ENCODE data around the gene VAV2. TPM values are rescaled to one million over a fixed set of nuclear protein-coding genes. Genes with fewer than 3 reads are reported as not detected.

The VAV2 gene
- polyA plus RNA-seq, 2 of the 4 experiments (the other 2 are of a cell fraction), result 9.8 to 21.4 TPM

GRCh38 chr9:133910855-133911514, 81.1 kb downstream of the VAV2 start:
- Histone ChIP-seq H3K4me1 (no peaks in the 10 kb centered on the region), H3K4me3 (no peak overlapping the region), H3K4me2 (no peak overlapping the region), H3K27ac (no peak overlapping the region), H3K9me3 (no peaks in the 10 kb centered on the region)
- ChIA-PET POLR2A (no interaction called here), CTCF (interaction anchor here (0.6 to 3.0 kb wide), 6 partner anchors 48 to 264 kb away, joined by 3 to 14 read pairs (median 4); no protein-coding TSS in a partner anchor)
- FAIRE-seq (no peak), DNase-seq (ENCODE audit: low read depth in 1 of 2, low spot score in 1 of 2) (no peak), ATAC-seq (no peak)
- no peak for TF ChIP-seq NFE2L2 (conservative IDR thresholded peaks at IDR 0.05; ENCODE audit: low read length)
- TF ChIP-seq HOXB13 (CRISPR knock-in tag; IDR thresholded peaks at IDR 0.05; ENCODE audit: low read depth), result no peak
- TF ChIP-seq KDM5A (IDR thresholded peaks at IDR 0.05), result no peak
- TF ChIP-seq ZC3H11A (IDR thresholded peaks at IDR 0.05), result no peak
- TF ChIP-seq, protein P1, sequence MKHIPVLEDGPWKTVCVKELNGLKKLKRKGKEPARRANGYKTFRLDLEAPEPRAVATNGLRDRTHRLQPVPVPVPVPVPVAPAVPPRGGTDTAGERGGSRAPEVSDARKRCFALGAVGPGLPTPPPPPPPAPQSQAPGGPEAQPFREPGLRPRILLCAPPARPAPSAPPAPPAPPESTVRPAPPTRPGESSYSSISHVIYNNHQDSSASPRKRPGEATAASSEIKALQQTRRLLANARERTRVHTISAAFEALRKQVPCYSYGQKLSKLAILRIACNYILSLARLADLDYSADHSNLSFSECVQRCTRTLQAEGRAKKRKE (CRISPR knock-in tag; IDR thresholded peaks at IDR 0.05; ENCODE audit: low read depth), result no peak
- no peak for TF ChIP-seq CHD4 (IDR thresholded peaks at IDR 0.05; ENCODE audit: borderline replicate concordance)
- TF ChIP-seq RNF2 (IDR thresholded peaks at IDR 0.05; ENCODE audit: borderline replicate concordance, low read depth), result no peak
- TF ChIP-seq MYC (IDR thresholded peaks at IDR 0.05; ENCODE audit: borderline replicate concordance, low read length), result no peak
- no peak for TF ChIP-seq JUN (IDR thresholded peaks at IDR 0.05)
- no peak for TF ChIP-seq JUNB (IDR thresholded peaks at IDR 0.05)
- TF ChIP-seq HDAC2 (IDR thresholded peaks at IDR 0.05), result no peak
- no peak for TF ChIP-seq FOXS1 (CRISPR knock-in tag; IDR thresholded peaks at IDR 0.05)
- TF ChIP-seq TP53 (CRISPR knock-in tag; IDR thresholded peaks at IDR 0.05), result no peak
- TF ChIP-seq, protein P2, sequence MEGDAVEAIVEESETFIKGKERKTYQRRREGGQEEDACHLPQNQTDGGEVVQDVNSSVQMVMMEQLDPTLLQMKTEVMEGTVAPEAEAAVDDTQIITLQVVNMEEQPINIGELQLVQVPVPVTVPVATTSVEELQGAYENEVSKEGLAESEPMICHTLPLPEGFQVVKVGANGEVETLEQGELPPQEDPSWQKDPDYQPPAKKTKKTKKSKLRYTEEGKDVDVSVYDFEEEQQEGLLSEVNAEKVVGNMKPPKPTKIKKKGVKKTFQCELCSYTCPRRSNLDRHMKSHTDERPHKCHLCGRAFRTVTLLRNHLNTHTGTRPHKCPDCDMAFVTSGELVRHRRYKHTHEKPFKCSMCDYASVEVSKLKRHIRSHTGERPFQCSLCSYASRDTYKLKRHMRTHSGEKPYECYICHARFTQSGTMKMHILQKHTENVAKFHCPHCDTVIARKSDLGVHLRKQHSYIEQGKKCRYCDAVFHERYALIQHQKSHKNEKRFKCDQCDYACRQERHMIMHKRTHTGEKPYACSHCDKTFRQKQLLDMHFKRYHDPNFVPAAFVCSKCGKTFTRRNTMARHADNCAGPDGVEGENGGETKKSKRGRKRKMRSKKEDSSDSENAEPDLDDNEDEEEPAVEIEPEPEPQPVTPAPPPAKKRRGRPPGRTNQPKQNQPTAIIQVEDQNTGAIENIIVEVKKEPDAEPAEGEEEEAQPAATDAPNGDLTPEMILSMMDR (IDR thresholded peaks at IDR 0.05), result no peak
- TF ChIP-seq NPAS2 (CRISPR knock-in tag; IDR thresholded peaks at IDR 0.05; ENCODE audit: borderline replicate concordance), result no peak
- TF ChIP-seq, protein P3, sequence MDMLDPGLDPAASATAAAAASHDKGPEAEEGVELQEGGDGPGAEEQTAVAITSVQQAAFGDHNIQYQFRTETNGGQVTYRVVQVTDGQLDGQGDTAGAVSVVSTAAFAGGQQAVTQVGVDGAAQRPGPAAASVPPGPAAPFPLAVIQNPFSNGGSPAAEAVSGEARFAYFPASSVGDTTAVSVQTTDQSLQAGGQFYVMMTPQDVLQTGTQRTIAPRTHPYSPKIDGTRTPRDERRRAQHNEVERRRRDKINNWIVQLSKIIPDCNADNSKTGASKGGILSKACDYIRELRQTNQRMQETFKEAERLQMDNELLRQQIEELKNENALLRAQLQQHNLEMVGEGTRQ (IDR thresholded peaks at IDR 0.05), result no peak
- 94% methylated on average over 25 of the region's 26 CpGs for WGBS (ENCODE audit: missing lambda C conversion rate)

DNA sequence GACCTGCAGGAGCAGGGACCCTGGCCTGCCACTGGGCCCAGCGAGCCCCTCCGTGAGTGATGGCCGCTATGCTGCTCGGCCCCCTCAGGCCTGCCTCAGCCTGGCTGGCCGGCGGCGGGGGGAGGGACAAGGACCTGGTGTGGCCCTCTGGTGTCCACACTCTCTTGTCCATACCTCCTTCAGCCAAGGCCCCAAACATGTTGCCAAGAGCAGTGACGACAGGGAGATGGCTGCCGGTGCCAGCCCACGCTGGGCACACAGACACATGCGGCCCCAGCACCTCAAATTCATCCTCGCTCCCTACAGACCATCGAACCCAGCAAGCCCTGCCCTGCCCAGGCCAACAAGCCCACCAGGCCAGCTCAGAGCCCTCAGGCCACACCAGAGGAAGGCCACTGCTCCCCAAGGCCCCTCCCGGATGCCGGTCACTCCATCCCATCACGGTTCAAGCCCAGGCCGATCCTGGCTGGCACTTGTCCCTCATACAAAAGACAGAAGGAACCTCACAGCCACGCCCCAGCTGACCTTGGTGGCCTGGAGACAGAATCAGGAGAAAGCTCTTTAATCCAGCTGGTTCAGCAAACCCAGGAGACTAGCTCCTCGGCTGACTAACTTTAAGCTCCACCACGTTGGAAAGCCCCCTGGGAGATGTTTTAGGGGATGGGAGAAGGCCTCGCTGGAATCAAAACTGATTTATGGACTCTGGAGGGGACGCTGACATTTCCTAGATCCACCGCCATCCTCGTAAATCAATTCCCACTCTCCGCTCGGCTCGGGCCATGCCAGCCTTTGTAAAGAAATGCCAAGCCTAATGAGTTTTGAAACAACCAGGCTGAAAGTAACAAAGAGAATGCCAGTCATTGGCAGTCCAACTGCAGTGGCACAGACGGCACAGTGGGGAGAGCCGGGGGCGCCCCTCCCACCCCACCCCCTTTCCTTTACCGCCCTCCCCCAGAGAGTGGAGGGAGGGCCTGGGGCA, 84.9 kb downstream of the VAV2 start:
- no peak for FAIRE-seq
- ChIA-PET POLR2A (no interaction called here), CTCF (interaction anchor here (1.4 kb wide), 1 partner anchor 18 kb away, joined by 3 read pairs; no protein-coding TSS in a partner anchor)
- no peak for ATAC-seq
- Histone ChIP-seq H3K9me3 (no peaks in the 10 kb centered on the region), H3K4me1 (no peaks in the 10 kb centered on the region), H3K4me2 (no peak overlapping the region), H3K27ac (no peak overlapping the region), H3K4me3 (no peak overlapping the region)
- no peak for DNase-seq (ENCODE audit: low read depth in 1 of 2, low spot score in 1 of 2)
- WGBS (ENCODE audit: missing lambda C conversion rate), result 93% methylated on average over 20 of the region's 31 CpGs
- TF ChIP-seq, protein P3 (IDR thresholded peaks at IDR 0.05), result no peak
- TF ChIP-seq E2F6 (IDR thresholded peaks at IDR 0.05; ENCODE audit: borderline replicate concordance, low read depth) (no peak), FOXS1 (CRISPR knock-in tag; IDR thresholded peaks at IDR 0.05) (no peak), ZNF302 (CRISPR knock-in tag; IDR thresholded peaks at IDR 0.05) (no peak), TFCP2L1 (CRISPR knock-in tag; IDR thresholded peaks at IDR 0.05) (no peak), RNF2 (IDR thresholded peaks at IDR 0.05; ENCODE audit: borderline replicate concordance, low read depth) (no peak)

Data from A549 (cell line).